Fibroblast of the aortic adventitia (primary cell): ENCODE measurements around the gene ALK. TPM values are rescaled to one million over a fixed set of nuclear protein-coding genes. Genes with fewer than 3 reads are reported as not detected.

Experiments used
- DNase-seq: peaks from one replicate; pipeline ENCODE4 v3.0.0-alpha.2; 2010; ENCODE audit warnings: low read depth
- H3K4me3 ChIP-seq: 2 replicates; pipeline ENCODE4 v1.5.1; 2011; ENCODE audit warnings: low read depth, mild to moderate bottlenecking, control low read depth, low read length, moderate library complexity
- total RNA-seq: library from RNA; depleted of rRNA; stranded (reverse); fragments of >200 nt; gene quantifications from 2 replicates; pipeline ENCODE4 v1.2.3, GENCODE V29; 2012; ENCODE audit warnings: low replicate concordance
- TF ChIP-seq, protein P1 (sequence below): IDR thresholded peaks from 2 replicates; pipeline ENCODE4 v1.5.1; 2011; ENCODE audit warnings: mild to moderate bottlenecking, low read length, control low read depth, inconsistent platforms; ENCODE audit not compliant: insufficient read depth

The ALK gene
- total RNA-seq, 1 donor = 0.27 TPM

- TF ChIP-seq, protein P1, sequence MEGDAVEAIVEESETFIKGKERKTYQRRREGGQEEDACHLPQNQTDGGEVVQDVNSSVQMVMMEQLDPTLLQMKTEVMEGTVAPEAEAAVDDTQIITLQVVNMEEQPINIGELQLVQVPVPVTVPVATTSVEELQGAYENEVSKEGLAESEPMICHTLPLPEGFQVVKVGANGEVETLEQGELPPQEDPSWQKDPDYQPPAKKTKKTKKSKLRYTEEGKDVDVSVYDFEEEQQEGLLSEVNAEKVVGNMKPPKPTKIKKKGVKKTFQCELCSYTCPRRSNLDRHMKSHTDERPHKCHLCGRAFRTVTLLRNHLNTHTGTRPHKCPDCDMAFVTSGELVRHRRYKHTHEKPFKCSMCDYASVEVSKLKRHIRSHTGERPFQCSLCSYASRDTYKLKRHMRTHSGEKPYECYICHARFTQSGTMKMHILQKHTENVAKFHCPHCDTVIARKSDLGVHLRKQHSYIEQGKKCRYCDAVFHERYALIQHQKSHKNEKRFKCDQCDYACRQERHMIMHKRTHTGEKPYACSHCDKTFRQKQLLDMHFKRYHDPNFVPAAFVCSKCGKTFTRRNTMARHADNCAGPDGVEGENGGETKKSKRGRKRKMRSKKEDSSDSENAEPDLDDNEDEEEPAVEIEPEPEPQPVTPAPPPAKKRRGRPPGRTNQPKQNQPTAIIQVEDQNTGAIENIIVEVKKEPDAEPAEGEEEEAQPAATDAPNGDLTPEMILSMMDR = no peak
- DNase-seq = no peak
- H3K4me3 ChIP-seq = no peak overlapping the region
Observed at GRCh38 chr2:29192526-29192925, 728.9 kb downstream of the ALK start.

GRCh38 chr2:29191817-29192216, 729.6 kb downstream of the ALK start:
- no peak overlapping the region for H3K4me3 ChIP-seq
- TF ChIP-seq, protein P1 = no peak
- no peak for DNase-seq

DNA sequence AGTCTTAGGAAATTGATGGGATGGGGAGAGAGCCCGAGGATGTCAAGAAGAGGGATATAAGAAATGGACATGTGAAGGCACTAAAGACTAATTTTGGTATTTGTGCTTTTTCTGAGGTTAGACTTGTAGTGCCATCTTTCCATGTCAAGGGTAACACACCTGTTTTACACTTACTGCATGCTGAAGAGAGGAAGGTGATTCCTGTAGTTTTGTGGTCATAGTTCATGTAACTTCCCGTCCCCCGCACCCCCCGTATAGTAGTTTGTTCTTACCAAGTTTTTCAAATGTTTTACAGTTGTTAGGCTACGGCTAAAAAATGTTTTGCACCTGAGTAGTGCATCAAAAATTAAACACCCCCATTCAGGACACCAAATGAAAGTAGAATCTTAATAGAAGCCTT, 732.3 kb downstream of the ALK start:
- no peak for DNase-seq
- TF ChIP-seq, protein P1 = no peak
- H3K4me3 ChIP-seq = no peak overlapping the region

DNA sequence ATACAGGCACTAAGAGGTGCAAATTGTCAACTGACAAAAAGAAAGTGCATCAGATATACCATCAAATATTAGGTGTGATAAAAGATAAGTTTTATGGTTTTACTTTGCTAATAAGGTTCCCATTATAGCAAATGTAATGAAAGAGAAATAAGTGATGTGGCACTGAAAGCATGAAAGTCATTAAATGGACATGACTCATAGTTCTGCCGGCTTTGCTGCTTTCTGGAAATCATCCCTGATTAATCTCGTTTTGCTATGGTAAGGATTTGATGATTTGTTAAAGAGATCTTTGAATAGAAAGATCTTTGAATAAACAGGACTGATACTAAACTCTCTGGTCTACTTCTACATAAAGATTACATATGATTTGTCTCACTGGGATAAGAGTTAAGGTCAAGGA, 733.5 kb downstream of the ALK start:
- peak; percentile 19 for DNase-seq
- H3K4me3 ChIP-seq = no peak overlapping the region
- TF ChIP-seq, protein P1 = no peak

- no peak for DNase-seq
- H3K4me3 ChIP-seq = no peak overlapping the region
- TF ChIP-seq, protein P1 = no peak
Observed at GRCh38 chr2:29186817-29187216, 734.6 kb downstream of the ALK start.

- DNase-seq = no peak
- no peak overlapping the region for H3K4me3 ChIP-seq
- TF ChIP-seq, protein P1 = no peak
Observed at GRCh38 chr2:29184531-29184930, 736.9 kb downstream of the ALK start.

DNA sequence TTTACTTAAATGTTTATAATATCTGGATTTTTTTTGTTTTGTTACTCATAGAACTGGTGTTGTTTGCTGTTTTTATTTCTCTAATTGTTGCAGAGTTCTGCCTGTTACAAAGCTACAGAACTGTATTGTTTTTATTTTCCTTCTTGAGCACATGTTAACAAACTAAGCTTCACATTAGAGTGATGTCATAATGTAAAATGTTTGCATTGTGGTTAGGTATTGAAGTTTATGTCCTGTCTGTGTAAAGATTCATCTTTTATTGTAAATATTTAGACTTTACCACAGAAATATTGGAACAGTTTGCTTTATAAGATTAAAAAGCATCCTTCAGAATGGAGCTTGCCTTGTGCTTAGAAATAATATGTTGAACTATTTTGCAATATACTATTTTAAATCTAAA, 738.5 kb downstream of the ALK start:
- no peak for DNase-seq
- no peak overlapping the region for H3K4me3 ChIP-seq
- TF ChIP-seq, protein P1 = no peak
